Natural killer cell treated with Interleukin-12 subunit alpha and Interleukin-12 subunit beta and Interleukin-15 and Interleukin-18, amount 100 ng/mL, for 72 hours (primary cell): ENCODE measurements around the gene S100A10. TPM values are rescaled to one million over a fixed set of nuclear protein-coding genes. Genes with fewer than 3 reads are reported as not detected.

ENCODE experiments used
- ATAC-seq, 2 donors: fragments of 150-1000 bp; cut with Tn5 transposase in 1 of 2; sonication (Bioruptor Pico), chemical (Tn5 transposase) in 1 of 2; 2 replicates each; pipeline ENCODE4 v1.10.0; 2021
- DNase-seq: peaks from one replicate; pipeline ENCODE4 v3.0.0; 2022; ENCODE audit warnings: low spot score
- H3K27ac Mint-ChIP-seq, 2 donors: 1 replicate in 1 of 2; 2 replicates in 1 of 2; pipeline ENCODE4 v1.8.0; 2022; ENCODE audit warnings: mixed read lengths in 2 of 2, mild to moderate bottlenecking in 1 of 2, moderate library complexity in 1 of 2
- H3K27me3 Mint-ChIP-seq, 2 donors: 1 replicate in 1 of 2; 2 replicates in 1 of 2; pipeline ENCODE4 v1.8.0; 2022; ENCODE audit warnings: mixed read lengths in 2 of 2
- H3K36me3 Mint-ChIP-seq: one replicate; pipeline ENCODE4 v1.8.0; 2022; ENCODE audit warnings: mixed read lengths
- H3K4me1 Mint-ChIP-seq, 2 donors: 1 replicate in 1 of 2; 2 replicates in 1 of 2; pipeline ENCODE4 v1.8.0; 2022; ENCODE audit warnings: low read depth in 2 of 2, mixed read lengths in 2 of 2, mild to moderate bottlenecking in 1 of 2
- H3K4me3 Mint-ChIP-seq: one replicate; pipeline ENCODE4 v1.8.0; 2022; ENCODE audit warnings: mixed read lengths
- H3K9me3 Mint-ChIP-seq: 2 replicates; pipeline ENCODE4 v1.8.0; 2022; ENCODE audit warnings: mixed read lengths
- total RNA-seq, 2 donors: library from RNA; stranded (reverse); gene quantifications; one replicate each; pipeline ENCODE4 v1.2.3, GENCODE V29; 2022

The S100A10 gene
- 100 to 1,000 TPM; 152 to 263 TPM for total RNA-seq

- Mint-ChIP-seq H3K4me3 (peak within 1 kb of the TSS; percentile 90), H3K27me3 (peaks cover 0 to 5% of the 10 kb centered on the region in 2 donors), H3K4me1 (peaks cover 43 to 48% of the 10 kb centered on the region in 2 donors), H3K27ac (peak within 1 kb of the TSS; percentile 75 to 93), H3K9me3 (no peaks in the 10 kb centered on the region), H3K36me3 (no peaks in the 10 kb centered on the region)
- DNase-seq, result peak; percentile 85
- ATAC-seq, result peak; percentile 88 to 91
Observed at GRCh38 chr1:151993734-151994496, at the start of gene S100A10. S100A10 (minus strand) TSS chr1:151993859; CDS start chr1:151986230, 7,629 bp downstream.

- no peak for ATAC-seq
- no peak for DNase-seq
- H3K4me3 Mint-ChIP-seq, result no peak overlapping the region
- no peaks in the 10 kb centered on the region for H3K36me3 Mint-ChIP-seq
- peaks cover 0 to 1% of the 10 kb centered on the region in 2 donors for H3K4me1 Mint-ChIP-seq
- H3K9me3 Mint-ChIP-seq, result no peaks in the 10 kb centered on the region
- H3K27ac Mint-ChIP-seq, result no peak overlapping the region
- H3K27me3 Mint-ChIP-seq, result no peaks in the 10 kb centered on the region
Observed at GRCh38 chr1:152042030-152042429, 48.4 kb upstream of the S100A10 start.

GRCh38 chr1:152039886-152040285, 46.2 kb upstream of the S100A10 start:
- Mint-ChIP-seq H3K36me3 (peaks cover 9% of the 10 kb centered on the region), H3K4me3 (no peak overlapping the region), H3K9me3 (no peaks in the 10 kb centered on the region), H3K27ac (no peak overlapping the region), H3K27me3 (no peaks in the 10 kb centered on the region), H3K4me1 (peaks cover 12 to 14% of the 10 kb centered on the region in 2 donors)
- DNase-seq (no peak), ATAC-seq (no peak)

GRCh38 chr1:152039461-152039860, 45.8 kb upstream of the S100A10 start:
- Mint-ChIP-seq H3K27me3 (no peaks in the 10 kb centered on the region), H3K36me3 (peaks cover 9% of the 10 kb centered on the region), H3K4me3 (no peak overlapping the region), H3K4me1 (peaks cover 17% of the 10 kb centered on the region in 2 donors), H3K27ac (no peak overlapping the region), H3K9me3 (no peaks in the 10 kb centered on the region)
- DNase-seq (no peak), ATAC-seq (no peak)

GRCh38 chr1:152038871-152039270, 45.2 kb upstream of the S100A10 start:
- Mint-ChIP-seq H3K27me3 (no peaks in the 10 kb centered on the region), H3K4me1 (peaks cover 21 to 23% of the 10 kb centered on the region in 2 donors), H3K9me3 (no peaks in the 10 kb centered on the region), H3K36me3 (peaks cover 9% of the 10 kb centered on the region), H3K27ac (no peak overlapping the region), H3K4me3 (no peak overlapping the region)
- no peak for DNase-seq
- ATAC-seq, result no peak

GRCh38 chr1:152036267-152037216, 42.9 kb upstream of the S100A10 start, which contains the start of gene S100A11:
S100A11 (minus strand) TSS chr1:152037004; CDS start chr1:152036915, 89 bp downstream.
- peak within 1 kb of the TSS; percentile 92 to 98 for H3K27ac Mint-ChIP-seq
- H3K36me3 Mint-ChIP-seq, result peaks cover 27% of the 10 kb centered on the region
- H3K27me3 Mint-ChIP-seq, result no peaks in the 10 kb centered on the region
- peak within 1 kb of the TSS; percentile 99 for H3K4me3 Mint-ChIP-seq
- H3K9me3 Mint-ChIP-seq, result no peaks in the 10 kb centered on the region
- DNase-seq (peak; percentile 87), ATAC-seq (peak; percentile 93 to 96)
- peaks cover 32 to 34% of the 10 kb centered on the region in 2 donors for H3K4me1 Mint-ChIP-seq

- DNase-seq (no peak), ATAC-seq (no peak)
- Mint-ChIP-seq H3K36me3 (peaks cover 30% of the 10 kb centered on the region), H3K4me3 (peak overlapping the region; percentile 99), H3K27ac (peak overlapping the region; percentile 92 to 98), H3K4me1 (peaks cover 34% of the 10 kb centered on the region in 2 donors), H3K9me3 (no peaks in the 10 kb centered on the region), H3K27me3 (no peaks in the 10 kb centered on the region)
Observed at GRCh38 chr1:152035539-152036266, 42.0 kb upstream of the S100A10 start.

- DNase-seq (no peak), ATAC-seq (peak; percentile 64 to 71)
- Mint-ChIP-seq H3K4me1 (peaks cover 36% of the 10 kb centered on the region in 2 donors), H3K36me3 (peaks cover 34% of the 10 kb centered on the region), H3K4me3 (peak overlapping the region; percentile 99), H3K27ac (peak overlapping the region; percentile 92 to 98), H3K27me3 (no peaks in the 10 kb centered on the region), H3K9me3 (no peaks in the 10 kb centered on the region)
Observed at GRCh38 chr1:152034654-152035538, 41.2 kb upstream of the S100A10 start.

GRCh38 chr1:152034324-152034653, 40.6 kb upstream of the S100A10 start:
- peaks cover 38 to 42% of the 10 kb centered on the region in 2 donors for H3K4me1 Mint-ChIP-seq
- peak overlapping the region; percentile 99 for H3K4me3 Mint-ChIP-seq
- peak overlapping the region; percentile 92 to 98 for H3K27ac Mint-ChIP-seq
- ATAC-seq (no peak), DNase-seq (no peak)
- no peaks in the 10 kb centered on the region for H3K9me3 Mint-ChIP-seq
- H3K36me3 Mint-ChIP-seq, result peaks cover 39% of the 10 kb centered on the region
- H3K27me3 Mint-ChIP-seq, result no peaks in the 10 kb centered on the region

- peaks cover 33 to 39% of the 10 kb centered on the region in 2 donors for H3K4me1 Mint-ChIP-seq
- H3K4me3 Mint-ChIP-seq, result no peak overlapping the region
- peak overlapping the region in 1 of 2 donors; percentile 57 for H3K27ac Mint-ChIP-seq
- H3K27me3 Mint-ChIP-seq, result no peaks in the 10 kb centered on the region
- peaks cover 33% of the 10 kb centered on the region for H3K36me3 Mint-ChIP-seq
- DNase-seq (no peak), ATAC-seq (no peak)
- H3K9me3 Mint-ChIP-seq, result no peaks in the 10 kb centered on the region
Observed at GRCh38 chr1:152029929-152030211, 36.2 kb upstream of the S100A10 start.

- peak in 1 of 2 donors; percentile 60 for ATAC-seq
- no peak for DNase-seq
- Mint-ChIP-seq H3K9me3 (no peaks in the 10 kb centered on the region), H3K27me3 (no peaks in the 10 kb centered on the region), H3K36me3 (peaks cover 33% of the 10 kb centered on the region), H3K4me3 (peak overlapping the region; percentile 55), H3K4me1 (peaks cover 30 to 34% of the 10 kb centered on the region in 2 donors), H3K27ac (peak overlapping the region; percentile 57 to 73)
Observed at GRCh38 chr1:152029144-152029928, 35.7 kb upstream of the S100A10 start.

- no peak overlapping the region for H3K27ac Mint-ChIP-seq
- peaks cover 18 to 19% of the 10 kb centered on the region in 2 donors for H3K4me1 Mint-ChIP-seq
- peaks cover 0 to 3% of the 10 kb centered on the region in 2 donors for H3K27me3 Mint-ChIP-seq
- H3K9me3 Mint-ChIP-seq, result no peaks in the 10 kb centered on the region
- H3K36me3 Mint-ChIP-seq, result peaks cover 18% of the 10 kb centered on the region
- DNase-seq, result no peak
- H3K4me3 Mint-ChIP-seq, result no peak overlapping the region
- no peak for ATAC-seq
Observed at GRCh38 chr1:152026895-152027294, 33.2 kb upstream of the S100A10 start.
